ENCODE data around the gene RNPEPL1.

- TF ChIP-seq, protein P1, sequence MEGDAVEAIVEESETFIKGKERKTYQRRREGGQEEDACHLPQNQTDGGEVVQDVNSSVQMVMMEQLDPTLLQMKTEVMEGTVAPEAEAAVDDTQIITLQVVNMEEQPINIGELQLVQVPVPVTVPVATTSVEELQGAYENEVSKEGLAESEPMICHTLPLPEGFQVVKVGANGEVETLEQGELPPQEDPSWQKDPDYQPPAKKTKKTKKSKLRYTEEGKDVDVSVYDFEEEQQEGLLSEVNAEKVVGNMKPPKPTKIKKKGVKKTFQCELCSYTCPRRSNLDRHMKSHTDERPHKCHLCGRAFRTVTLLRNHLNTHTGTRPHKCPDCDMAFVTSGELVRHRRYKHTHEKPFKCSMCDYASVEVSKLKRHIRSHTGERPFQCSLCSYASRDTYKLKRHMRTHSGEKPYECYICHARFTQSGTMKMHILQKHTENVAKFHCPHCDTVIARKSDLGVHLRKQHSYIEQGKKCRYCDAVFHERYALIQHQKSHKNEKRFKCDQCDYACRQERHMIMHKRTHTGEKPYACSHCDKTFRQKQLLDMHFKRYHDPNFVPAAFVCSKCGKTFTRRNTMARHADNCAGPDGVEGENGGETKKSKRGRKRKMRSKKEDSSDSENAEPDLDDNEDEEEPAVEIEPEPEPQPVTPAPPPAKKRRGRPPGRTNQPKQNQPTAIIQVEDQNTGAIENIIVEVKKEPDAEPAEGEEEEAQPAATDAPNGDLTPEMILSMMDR (IDR thresholded peaks at IDR 0.05): no peak
- TF ChIP-seq POLR2A (IDR thresholded peaks at IDR 0.05): no peak
Observed at GRCh38 chr2:240601831-240602160, 33.5 kb downstream of the RNPEPL1 start.

All from Peyer's patch (tissue), 4 donors.